Smooth muscle cell (in vitro differentiated cells): ENCODE data around the gene SIPA1L3. TPM values are rescaled to one million over a fixed set of nuclear protein-coding genes. Genes with fewer than 3 reads are reported as not detected.

ENCODE experiments used
- DNase-seq: peaks from one replicate; lab custom pipeline; 2025; ENCODE audit not compliant: unreplicated experiment; lab: John Stamatoyannopoulos, UW
- H2AFZ ChIP-seq: fragments of 200-600 bp; sonication (generic); 2 replicates; pipeline ENCODE4 v1.6.0; 2016; ENCODE audit warnings: antibody characterized with exemption, low read depth, mild to moderate bottlenecking
- H3F3A ChIP-seq: fragments of 200-600 bp; sonication (generic); 2 replicates; pipeline ENCODE4 v1.6.0; 2017; ENCODE audit warnings: antibody characterized with exemption, low read depth
- H3K27ac ChIP-seq: fragments of 200-600 bp; sonication (generic); 2 replicates; pipeline ENCODE4 v1.5.1; 2016; ENCODE audit warnings: low read depth, mild to moderate bottlenecking
- H3K27me3 ChIP-seq: fragments of 200-600 bp; sonication (generic); 2 replicates; pipeline ENCODE4 v1.6.1; 2016; ENCODE audit warnings: low read depth, mild to moderate bottlenecking
- H3K36me3 ChIP-seq: fragments of 200-600 bp; sonication (generic); 2 replicates; pipeline ENCODE4 v1.5.1; 2016; ENCODE audit warnings: low read depth
- H3K4me1 ChIP-seq: fragments of 200-600 bp; sonication (generic); 2 replicates; pipeline ENCODE4 v1.5.1; 2016; ENCODE audit warnings: low read depth
- H3K4me2 ChIP-seq: fragments of 200-600 bp; sonication (generic); 2 replicates; pipeline ENCODE4 v1.6.0; 2016; ENCODE audit warnings: mild to moderate bottlenecking
- H3K4me3 ChIP-seq: fragments of 200-600 bp; sonication (generic); 2 replicates; pipeline ENCODE4 v1.5.1; 2016; ENCODE audit warnings: mild to moderate bottlenecking
- H3K79me2 ChIP-seq: fragments of 200-600 bp; sonication (generic); 2 replicates; pipeline ENCODE4 v1.6.0; 2016; ENCODE audit warnings: low read depth, mild to moderate bottlenecking
- H3K9ac ChIP-seq: fragments of 200-600 bp; sonication (generic); 2 replicates; pipeline ENCODE4 v1.6.0; 2016; ENCODE audit warnings: low read depth
- H3K9me3 ChIP-seq: fragments of 200-600 bp; sonication (generic); replicated peaks from 2 replicates; pipeline ENCODE4 v1.5.1; 2016; ENCODE audit warnings: low read depth
- H4K20me1 ChIP-seq: fragments of 200-600 bp; sonication (generic); 2 replicates; pipeline ENCODE4 v1.6.0; 2016; ENCODE audit warnings: low read depth
- CTCF ChIP-seq: fragments of 200-600 bp; sonication (generic); IDR thresholded peaks from 2 replicates; pipeline ENCODE4 v1.5.1; 2017; ENCODE audit warnings: borderline replicate concordance, mild to moderate bottlenecking, antibody characterized with exemption; ENCODE audit not compliant: insufficient read depth, poor library complexity, severe bottlenecking
- WGBS: methylation state at CpG from one replicate; pipeline ENCODE4 v1.1.7; 2016; ENCODE audit warnings: low lambda C conversion rate; 5-methylcytosine and 5-hydroxymethylcytosine counted together
- polyA plus RNA-seq: library from polyadenylated mRNA; unstranded; fragments of >200 nt; fragmentation: Nextera tagmentation; extraction: Ambion mirVana; gene quantifications from 2 replicates; pipeline ENCODE4 v1.2.1, GENCODE V29; 2016
- total RNA-seq: library from RNA; depleted of rRNA; stranded (reverse); fragments of >200 nt; gene quantifications from 2 replicates; pipeline ENCODE4 v1.2.3, GENCODE V29; 2014

SIPA1L3 gene
- total and polyA plus RNA-seq, 2 experiments from 2014 or later: 6.5 to 7.6 TPM

- H2AFZ ChIP-seq: no peak overlapping the region
- WGBS: 89% methylated on average over 21 of the region's 21 CpGs
Observed at GRCh38 chr19:38182536-38183210, 275.7 kb downstream of the SIPA1L3 start.

GRCh38 chr19:38183251-38183897, 276.4 kb downstream of the SIPA1L3 start:
- H3K27me3 ChIP-seq: no peaks in the 10 kb centered on the region
- no peak overlapping the region for H3K4me3 ChIP-seq
- H2AFZ ChIP-seq: no peak overlapping the region
- TF ChIP-seq CTCF: no peak
- peaks cover 3% of the 10 kb centered on the region for H3K9me3 ChIP-seq
- no peaks in the 10 kb centered on the region for H4K20me1 ChIP-seq
- peaks cover 9% of the 10 kb centered on the region for H3K4me1 ChIP-seq
- H3F3A ChIP-seq: no peaks in the 10 kb centered on the region
- no peaks in the 10 kb centered on the region for H3K36me3 ChIP-seq
- no peak overlapping the region for H3K27ac ChIP-seq
- peak; percentile 16 for DNase-seq
- H3K4me2 ChIP-seq: peak overlapping the region; percentile 79
- WGBS: 8% methylated on average over 30 of the region's 30 CpGs
- no peaks in the 10 kb centered on the region for H3K79me2 ChIP-seq
- H3K9ac ChIP-seq: no peak overlapping the region

More at GRCh38 chr19:38182536-38183210, 275.7 kb downstream of the SIPA1L3 start:
- peaks cover 9% of the 10 kb centered on the region for H3K4me1 ChIP-seq
- H3K4me3 ChIP-seq: no peak overlapping the region
- H3K27me3 ChIP-seq: no peaks in the 10 kb centered on the region
- no peaks in the 10 kb centered on the region for H3K79me2 ChIP-seq
- H4K20me1 ChIP-seq: no peaks in the 10 kb centered on the region
- no peak for TF ChIP-seq CTCF
- H3K9me3 ChIP-seq: peaks cover 3% of the 10 kb centered on the region
- no peak overlapping the region for H3K27ac ChIP-seq
- no peaks in the 10 kb centered on the region for H3K36me3 ChIP-seq
- peak overlapping the region; percentile 79 for H3K4me2 ChIP-seq
- H3F3A ChIP-seq: no peaks in the 10 kb centered on the region
- no peak for DNase-seq
- H3K9ac ChIP-seq: no peak overlapping the region

- Histone ChIP-seq H4K20me1 (no peaks in the 10 kb centered on the region), H3K4me3 (no peak overlapping the region), H3K4me2 (no peak overlapping the region), H3K27ac (no peak overlapping the region), H3K9ac (no peak overlapping the region), H3K9me3 (peaks cover 3% of the 10 kb centered on the region), H3K36me3 (no peaks in the 10 kb centered on the region), H3K79me2 (no peaks in the 10 kb centered on the region), H3F3A (no peaks in the 10 kb centered on the region), H3K4me1 (peaks cover 9% of the 10 kb centered on the region), H2AFZ (no peak overlapping the region), H3K27me3 (no peaks in the 10 kb centered on the region)
- WGBS: 76% methylated on average over 9 of the region's 9 CpGs
- no peak for TF ChIP-seq CTCF
- no peak for DNase-seq
Observed at GRCh38 chr19:38184815-38185214, 277.8 kb downstream of the SIPA1L3 start.

- WGBS: 93% methylated on average over 10 of the region's 10 CpGs
- TF ChIP-seq CTCF: no peak
- no peak for DNase-seq
Observed at GRCh38 chr19:38185562-38185961, 278.6 kb downstream of the SIPA1L3 start.

More at GRCh38 chr19:38185562-38185961, 278.6 kb downstream of the SIPA1L3 start:
- Histone ChIP-seq H3K79me2 (no peaks in the 10 kb centered on the region), H3K27me3 (no peaks in the 10 kb centered on the region), H3K4me2 (no peak overlapping the region), H3K4me3 (no peak overlapping the region), H3F3A (no peaks in the 10 kb centered on the region), H4K20me1 (no peaks in the 10 kb centered on the region), H3K36me3 (no peaks in the 10 kb centered on the region), H3K9me3 (peaks cover 3% of the 10 kb centered on the region), H3K27ac (no peak overlapping the region), H3K4me1 (peaks cover 9% of the 10 kb centered on the region), H3K9ac (no peak overlapping the region), H2AFZ (no peak overlapping the region)
